ENCODE results near the gene EHD1. TPM values are rescaled to one million over a fixed set of nuclear protein-coding genes. Genes with fewer than 3 reads are reported as not detected.

EHD1 gene
- total RNA-seq (2014; rRNA removed; shearing (Covaris generic)) (90.2 and 124 TPM in 2 replicates), polyA plus RNA-seq (2016; fragmentation: Nextera tagmentation; extraction: Ambion mirVana) (55.2 and 56.3 TPM in 2 replicates)

DNA sequence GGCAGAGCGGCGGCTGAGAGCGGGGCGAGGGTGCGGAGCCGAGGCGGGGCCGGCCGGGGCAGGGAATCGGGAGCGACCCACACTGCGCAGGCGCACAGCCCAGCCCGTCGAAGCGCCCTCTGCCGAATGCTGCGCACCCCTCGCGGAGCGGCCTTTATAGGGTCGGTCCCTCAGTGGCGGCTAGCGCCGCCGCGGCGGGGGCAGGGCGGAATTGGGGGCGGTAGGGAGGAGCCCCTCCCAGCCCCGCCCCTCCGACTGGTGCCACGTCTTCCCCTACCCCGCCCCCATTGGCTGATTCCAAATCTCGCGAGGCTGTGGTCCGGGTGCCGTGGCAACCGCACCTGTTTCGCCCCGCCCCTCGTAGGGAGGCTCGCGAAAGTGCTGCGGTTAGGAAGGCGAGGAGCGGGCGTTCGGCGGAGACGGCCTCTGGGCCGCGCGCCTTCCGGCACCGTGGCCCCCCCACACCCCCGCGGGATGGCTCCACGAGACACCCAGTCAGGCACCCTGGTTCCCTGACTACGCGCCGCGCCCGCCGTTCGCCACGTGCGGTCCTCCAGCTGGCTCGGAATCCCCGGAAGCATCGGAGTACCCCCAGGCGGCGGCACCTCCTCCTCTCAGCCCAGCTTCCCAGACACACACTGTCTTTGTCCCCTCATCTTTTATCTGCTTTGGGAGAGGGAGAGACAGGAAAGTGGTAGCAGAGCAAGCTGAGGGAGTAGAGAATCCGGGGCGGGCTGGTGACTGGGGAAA, at the start of gene EHD1:
Gene EHD1, minus strand, starts transcription at position 128 of the 750 bp plus-strand sequence. CDS start 157 bp downstream, outside the sequence.
- Histone ChIP-seq H3K4me3 (peak within 1 kb of the TSS; percentile 96), H3K79me2 (ENCODE audit: insufficient read depth) (peaks cover 46% of the 10 kb centered on the region), H3K4me1 (ENCODE audit: insufficient read depth) (peaks cover 16% of the 10 kb centered on the region), H3F3A (ENCODE audit: insufficient read depth) (peaks cover 16% of the 10 kb centered on the region), H4K20me1 (ENCODE audit: insufficient read depth) (0 out of 2 replicates have a peak, but pooled peaks cover 6% of the 10 kb centered on the region), H3K27ac (peak within 1 kb of the TSS; percentile 66), H3K4me2 (ENCODE audit: unreplicated experiment) (peak within 1 kb of the TSS; percentile 99), H3K9ac (peak within 1 kb of the TSS; percentile 90), H3K36me3 (ENCODE audit: low read depth) (0 out of 2 replicates have a peak, but pooled peaks cover 3% of the 10 kb centered on the region), H3K27me3 (replicated peaks; ENCODE audit: insufficient read depth) (no peaks in the 10 kb centered on the region), H3K9me3 (ENCODE audit: low read depth) (no peaks in the 10 kb centered on the region), H3K9me2 (ENCODE audit: insufficient read depth) (no peaks in the 10 kb centered on the region), H2AFZ (peak within 1 kb of the TSS; percentile 91)
- TF ChIP-seq EZH2 (IDR thresholded peaks at IDR 0.05; ENCODE audit: insufficient read depth, poor library complexity, severe bottlenecking), result no peak
- no peak for TF ChIP-seq EZH2phosphoT487 (IDR thresholded peaks at IDR 0.05; ENCODE audit: insufficient read depth, low read depth)
- in situ Hi-C loops (cut with MboI), result no loop called here
- WGBS, 2 experiments (ENCODE audit: low coverage in 1 of 2, low lambda C conversion rate in 2 of 2, missing lambda C conversion rate in 2 of 2), result 1 to 3% methylated on average over 47 to 55 of the region's 75 CpGs
- DNase-seq, result peak; percentile 99

DNA sequence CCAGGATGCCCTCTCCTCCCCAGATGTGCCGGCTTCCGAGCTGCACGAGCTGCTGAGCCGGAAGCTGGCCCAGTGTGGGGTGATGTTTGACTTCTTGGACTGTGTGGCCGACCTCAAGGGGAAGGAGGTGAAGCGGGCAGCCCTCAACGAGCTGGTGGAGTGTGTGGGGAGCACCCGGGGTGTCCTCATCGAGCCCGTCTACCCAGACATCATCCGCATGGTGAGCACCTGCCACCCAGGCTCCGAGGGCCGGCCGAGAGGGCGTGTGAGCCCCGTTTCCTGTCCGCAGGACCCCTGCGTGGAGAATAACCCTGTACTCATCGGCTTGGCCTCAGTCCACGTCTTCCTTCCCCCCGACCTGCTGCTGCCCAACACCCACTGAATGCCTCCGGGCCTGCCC, 48.3 kb upstream of the EHD1 start:
- H3K9me3 ChIP-seq (ENCODE audit: low read depth), result no peaks in the 10 kb centered on the region
- no peaks in the 10 kb centered on the region for H4K20me1 ChIP-seq (ENCODE audit: insufficient read depth)
- H3K9ac ChIP-seq, result no peak overlapping the region
- no peak overlapping the region for H3K4me3 ChIP-seq
- no peak for DNase-seq
- in situ Hi-C loops (cut with MboI), result no loop called here
- H3K4me2 ChIP-seq (ENCODE audit: unreplicated experiment), result no peak overlapping the region
- WGBS, 2 experiments (ENCODE audit: low coverage in 1 of 2, low lambda C conversion rate in 2 of 2, missing lambda C conversion rate in 2 of 2), result 82 to 89% methylated on average over 20 to 22 of the region's 22 CpGs
- H3K27ac ChIP-seq, result no peak overlapping the region
- no peaks in the 10 kb centered on the region for H3F3A ChIP-seq (ENCODE audit: insufficient read depth)
- peaks cover 17% of the 10 kb centered on the region; the same call in 1 of the 2 replicates for H3K79me2 ChIP-seq (ENCODE audit: insufficient read depth)
- no peak overlapping the region for H2AFZ ChIP-seq
- no peak for TF ChIP-seq EZH2 (IDR thresholded peaks at IDR 0.05; ENCODE audit: insufficient read depth, poor library complexity, severe bottlenecking)
- no peak for TF ChIP-seq EZH2phosphoT487 (IDR thresholded peaks at IDR 0.05; ENCODE audit: insufficient read depth, low read depth)
- peaks cover 16% of the 10 kb centered on the region for H3K36me3 ChIP-seq (ENCODE audit: low read depth)
- no peaks in the 10 kb centered on the region for H3K9me2 ChIP-seq (ENCODE audit: insufficient read depth)
- no peaks in the 10 kb centered on the region for H3K4me1 ChIP-seq (ENCODE audit: insufficient read depth)
- H3K27me3 ChIP-seq (replicated peaks; ENCODE audit: insufficient read depth), result no peaks in the 10 kb centered on the region

DNA sequence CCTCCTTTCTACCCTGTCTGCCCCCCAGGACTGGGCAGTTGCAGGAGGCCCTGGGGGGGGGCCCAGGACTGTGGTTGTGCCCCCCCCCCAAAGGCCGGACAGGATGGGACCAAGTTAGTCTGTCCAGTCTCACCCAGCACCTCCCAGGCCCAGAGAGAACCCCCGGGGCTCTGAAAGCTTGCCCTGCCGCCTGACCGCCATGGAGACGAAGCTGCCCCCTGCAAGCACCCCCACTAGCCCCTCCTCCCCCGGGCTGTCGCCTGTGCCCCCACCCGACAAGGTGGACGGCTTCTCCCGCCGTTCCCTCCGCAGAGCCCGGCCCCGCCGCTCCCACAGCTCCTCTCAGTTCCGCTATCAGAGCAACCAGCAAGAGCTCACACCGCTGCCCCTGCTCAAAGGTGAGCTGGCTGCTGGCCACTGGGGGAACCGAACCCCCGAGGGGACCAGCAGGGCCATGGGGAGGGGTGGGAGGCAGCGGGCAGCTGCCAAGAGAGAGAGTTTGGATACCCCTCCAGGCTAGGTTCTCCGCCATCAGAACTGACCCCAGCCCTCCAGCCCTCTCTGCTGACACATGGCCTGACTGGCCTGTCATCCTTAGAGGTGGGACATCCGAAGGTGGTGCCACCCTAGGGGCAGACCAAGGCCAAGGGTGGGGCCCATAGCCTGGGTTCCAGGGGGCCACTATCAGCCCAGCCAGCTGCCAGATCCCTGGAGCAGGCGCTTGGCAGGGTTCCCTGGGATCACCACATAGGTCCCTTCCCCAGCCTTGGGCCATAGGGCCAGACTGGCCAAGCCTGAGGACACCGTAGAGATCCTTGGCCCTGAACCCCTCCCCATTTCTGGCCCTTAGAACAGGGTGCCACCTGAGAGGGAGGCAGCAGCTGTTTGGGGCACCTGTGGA, 47.4 kb upstream of the EHD1 start:
- Histone ChIP-seq H3K36me3 (ENCODE audit: low read depth) (peaks cover 11% of the 10 kb centered on the region), H3K4me1 (ENCODE audit: insufficient read depth) (no peaks in the 10 kb centered on the region), H3K9me3 (ENCODE audit: low read depth) (no peaks in the 10 kb centered on the region), H3K4me2 (ENCODE audit: unreplicated experiment) (peak overlapping the region; percentile 89), H3K9me2 (ENCODE audit: insufficient read depth) (no peaks in the 10 kb centered on the region), H2AFZ (no peak overlapping the region), H3K27ac (no peak overlapping the region), H3K27me3 (replicated peaks; ENCODE audit: insufficient read depth) (no peaks in the 10 kb centered on the region), H3K79me2 (ENCODE audit: insufficient read depth) (peaks cover 17% of the 10 kb centered on the region; the same call in 1 of the 2 replicates), H3K4me3 (peak overlapping the region; percentile 85), H3K9ac (peak overlapping the region; percentile 80), H3F3A (ENCODE audit: insufficient read depth) (no peaks in the 10 kb centered on the region), H4K20me1 (ENCODE audit: insufficient read depth) (no peaks in the 10 kb centered on the region)
- no peak for DNase-seq
- TF ChIP-seq EZH2 (IDR thresholded peaks at IDR 0.05; ENCODE audit: insufficient read depth, poor library complexity, severe bottlenecking) (no peak), EZH2phosphoT487 (IDR thresholded peaks at IDR 0.05; ENCODE audit: insufficient read depth, low read depth) (no peak)
- in situ Hi-C loops (cut with MboI), result no loop called here
- WGBS, 2 experiments (ENCODE audit: low coverage in 1 of 2, low lambda C conversion rate in 2 of 2, missing lambda C conversion rate in 2 of 2), result 57 to 64% methylated on average over 11 to 23 of the region's 24 CpGs

DNA sequence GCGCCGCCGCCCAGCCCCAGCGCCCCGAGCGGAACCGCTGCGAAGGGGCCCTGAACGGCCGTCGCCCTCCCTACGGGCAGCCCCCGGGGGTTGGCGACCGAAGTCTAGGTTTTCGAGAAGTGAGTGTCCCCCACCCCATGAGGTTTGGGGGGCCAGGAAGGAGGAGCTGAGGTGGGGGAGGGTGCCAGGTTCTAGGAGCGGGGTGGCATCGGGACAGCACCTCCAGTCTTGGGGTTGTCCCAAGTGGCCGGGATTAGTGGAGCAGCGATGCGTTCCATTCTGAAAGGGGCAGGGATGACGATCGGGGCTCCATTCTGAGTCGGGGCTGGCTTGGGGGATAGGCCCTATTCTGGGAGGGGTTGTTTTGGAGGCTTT, 46.5 kb upstream of the EHD1 start:
- Histone ChIP-seq H3K27ac (no peak overlapping the region), H2AFZ (peak overlapping the region; percentile 100), H3K4me3 (peak overlapping the region; percentile 85), H3K9ac (peak overlapping the region; percentile 80), H3K9me3 (ENCODE audit: low read depth) (no peaks in the 10 kb centered on the region), H4K20me1 (ENCODE audit: insufficient read depth) (no peaks in the 10 kb centered on the region), H3K4me2 (ENCODE audit: unreplicated experiment) (peak overlapping the region; percentile 89), H3F3A (ENCODE audit: insufficient read depth) (no peaks in the 10 kb centered on the region), H3K4me1 (ENCODE audit: insufficient read depth) (no peaks in the 10 kb centered on the region), H3K36me3 (ENCODE audit: low read depth) (peaks cover 5% of the 10 kb centered on the region), H3K27me3 (replicated peaks; ENCODE audit: insufficient read depth) (no peaks in the 10 kb centered on the region), H3K9me2 (ENCODE audit: insufficient read depth) (no peaks in the 10 kb centered on the region), H3K79me2 (ENCODE audit: insufficient read depth) (peaks cover 17% of the 10 kb centered on the region; the same call in 1 of the 2 replicates)
- peak; percentile 57 for DNase-seq
- in situ Hi-C loops (cut with MboI), result no loop called here
- WGBS, 2 experiments (ENCODE audit: low coverage in 1 of 2, low lambda C conversion rate in 2 of 2, missing lambda C conversion rate in 2 of 2), result 1 to 2% methylated on average over 23 to 24 of the region's 24 CpGs
- TF ChIP-seq EZH2 (IDR thresholded peaks at IDR 0.05; ENCODE audit: insufficient read depth, poor library complexity, severe bottlenecking), result no peak
- TF ChIP-seq EZH2phosphoT487 (IDR thresholded peaks at IDR 0.05; ENCODE audit: insufficient read depth, low read depth), result no peak

Measured in GM23248 (cell line).